GM03348 (cell line): ENCODE measurements around the gene POLD4.
A peak's percentile ranks its signal among the peaks of the same experiment; 100 is the strongest.

ENCODE experiments used
- DNase-seq: peaks from one replicate; pipeline ENCODE4 v3.0.0; 2012; ENCODE audit warnings: low spot score

POLD4 gene

DNA sequence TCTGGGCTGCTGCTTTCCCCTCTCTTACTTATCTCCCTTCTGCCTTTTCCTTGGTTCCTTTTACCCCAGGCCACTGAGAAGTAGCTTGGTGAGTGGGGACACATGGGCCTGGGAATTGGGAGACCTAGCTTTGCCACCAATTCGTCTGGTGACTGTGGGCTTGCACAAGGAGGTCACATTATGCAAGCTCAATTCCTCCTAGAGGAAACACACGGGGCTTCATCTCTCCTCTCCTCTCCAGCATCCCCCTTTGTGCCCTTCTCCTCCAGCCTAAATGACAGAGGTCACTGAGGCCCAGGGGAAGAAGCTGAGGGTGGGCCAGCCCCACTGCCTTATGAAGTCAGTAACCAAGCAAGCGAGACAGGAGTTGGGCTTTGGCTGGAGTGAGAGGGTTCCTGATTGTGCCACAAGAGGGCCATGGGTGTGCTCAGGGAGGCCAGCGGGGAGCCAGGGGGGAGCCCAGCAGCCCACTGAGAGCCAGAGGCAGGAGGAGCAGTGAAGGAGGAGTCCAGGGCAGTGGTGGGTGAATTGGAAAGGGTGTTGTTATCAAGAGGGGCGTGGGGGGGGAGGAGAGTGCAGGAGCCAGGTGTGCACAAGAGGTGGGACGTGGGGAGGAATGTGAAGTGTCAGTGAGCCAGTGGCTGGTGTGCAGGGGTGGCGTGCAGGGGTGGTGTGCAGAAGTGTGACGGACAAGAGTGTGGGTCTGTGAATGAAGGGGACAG lies 18.0 kb upstream of the POLD4 start:
- DNase-seq: peak; percentile 83

DNA sequence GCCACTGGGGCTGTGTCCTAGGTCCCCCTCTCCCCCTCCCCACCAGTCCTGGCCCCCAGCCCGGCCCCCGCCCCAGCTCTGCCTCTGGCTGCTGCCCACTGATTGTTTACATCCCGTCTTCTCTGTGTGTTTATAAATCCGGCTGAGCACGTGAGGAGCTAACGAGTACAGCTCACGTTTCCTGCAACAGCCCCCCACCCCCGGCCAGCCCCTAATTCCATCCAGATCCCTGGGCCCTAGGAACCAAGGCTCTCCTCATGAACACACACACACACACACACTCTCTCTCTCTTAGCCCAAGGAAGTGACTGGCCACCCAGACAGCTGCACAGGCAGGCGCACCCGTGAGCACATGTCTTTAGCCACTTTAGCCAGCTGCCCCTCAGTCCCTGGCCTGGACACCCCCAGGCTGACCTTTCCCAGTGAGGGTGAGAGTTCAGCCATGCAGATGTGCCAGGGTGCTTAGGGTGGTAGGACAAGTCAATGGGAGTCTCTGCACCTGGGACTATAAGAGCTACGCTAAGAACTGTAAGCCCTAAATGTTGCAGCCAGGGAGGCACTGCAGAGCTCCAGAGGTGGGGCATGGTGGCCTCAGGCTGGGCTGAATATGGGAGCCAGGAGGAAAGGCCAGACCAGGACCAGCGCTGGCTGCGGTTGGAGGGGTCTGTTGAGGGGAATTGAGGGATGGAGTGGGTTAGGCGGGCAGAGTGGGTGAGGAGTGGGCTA lies 17.2 kb upstream of the POLD4 start:
- no peak for DNase-seq

DNA sequence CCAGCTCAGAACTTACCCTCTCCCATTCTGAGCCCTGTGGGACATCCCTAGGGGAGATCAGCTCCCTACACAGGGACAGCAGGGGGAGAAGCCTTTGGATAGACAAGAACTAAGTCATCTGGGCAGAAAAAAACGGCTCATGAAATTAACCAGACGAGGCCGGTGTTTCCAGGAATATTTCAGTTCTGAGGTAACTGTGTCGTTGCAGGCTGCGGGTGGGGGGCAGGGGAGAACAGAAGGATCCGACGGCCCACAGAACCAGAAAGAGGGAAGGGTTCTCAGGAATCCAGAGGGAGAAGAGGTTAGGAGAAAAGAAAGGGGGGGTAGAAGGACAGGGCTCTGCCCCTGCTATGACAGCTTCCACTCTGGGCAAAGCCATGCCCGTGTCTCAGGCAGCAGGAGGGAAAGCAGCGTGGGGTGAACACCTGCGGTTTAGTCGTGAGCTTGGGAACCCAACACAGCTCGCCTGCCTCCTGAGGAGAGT lies 16.5 kb upstream of the POLD4 start:
- DNase-seq: no peak

DNA sequence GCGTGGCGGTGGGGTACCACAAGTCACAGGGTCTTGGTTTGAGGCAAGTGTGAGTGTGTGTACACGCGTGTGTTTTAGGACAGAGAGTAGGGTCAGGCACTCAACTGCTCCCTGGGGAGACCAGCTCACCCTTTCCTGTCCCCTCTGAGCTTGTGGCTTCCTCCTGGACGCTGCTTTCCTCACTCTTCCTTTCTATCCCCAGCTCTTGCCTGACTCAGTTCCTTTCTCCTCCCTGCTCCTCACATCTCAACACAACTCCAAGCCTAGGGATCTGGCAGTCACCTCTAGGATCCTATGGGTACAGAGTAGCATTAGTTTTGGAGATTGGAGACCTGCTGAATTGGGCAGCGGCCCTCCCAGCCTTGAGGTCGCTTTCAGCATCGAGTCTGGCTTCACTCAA lies 15.9 kb upstream of the POLD4 start:
- no peak for DNase-seq

DNA sequence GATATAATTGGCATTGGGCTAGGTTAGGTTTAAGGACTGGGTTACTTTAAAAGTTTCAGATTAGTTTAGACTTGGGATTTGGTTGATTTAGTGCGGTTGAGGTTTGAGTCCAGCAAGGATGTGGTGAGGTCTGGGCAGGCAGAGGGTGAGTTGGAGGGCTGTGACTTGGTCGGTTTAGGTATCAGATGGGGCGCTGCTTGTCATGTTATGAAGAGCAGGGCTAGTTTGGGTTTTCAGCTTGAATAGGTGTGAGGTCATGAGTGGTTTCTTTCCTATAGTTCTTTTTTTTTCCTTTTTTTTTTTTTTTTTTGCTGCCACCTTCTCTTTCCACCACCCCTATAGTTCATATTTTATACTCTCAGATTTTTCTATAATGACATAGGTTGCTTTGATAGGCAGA lies 15.3 kb upstream of the POLD4 start:
- no peak for DNase-seq

DNA sequence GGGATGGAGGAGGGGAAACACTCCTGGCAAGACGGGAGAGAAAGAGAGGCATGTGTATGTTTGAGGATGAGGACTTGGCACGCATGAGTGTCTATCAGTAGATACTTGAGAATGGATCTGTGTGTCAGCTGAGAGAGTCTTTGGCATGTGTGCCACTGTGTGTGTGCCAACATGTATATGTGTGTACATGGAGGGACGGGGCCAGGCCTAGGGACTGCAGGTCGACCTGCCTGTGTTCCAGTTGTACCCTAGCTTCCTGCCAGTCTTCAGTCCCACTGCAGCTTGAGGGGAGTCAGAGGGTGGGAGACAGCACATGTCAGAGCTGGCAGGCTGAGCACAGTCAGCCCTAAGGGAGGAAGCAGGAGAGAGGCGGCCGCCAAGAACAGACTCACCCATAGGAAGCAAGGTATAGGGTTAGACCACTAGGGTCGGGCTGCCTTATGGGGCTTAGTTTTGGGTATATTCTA lies 14.4 kb upstream of the POLD4 start:
- no peak for DNase-seq

DNA sequence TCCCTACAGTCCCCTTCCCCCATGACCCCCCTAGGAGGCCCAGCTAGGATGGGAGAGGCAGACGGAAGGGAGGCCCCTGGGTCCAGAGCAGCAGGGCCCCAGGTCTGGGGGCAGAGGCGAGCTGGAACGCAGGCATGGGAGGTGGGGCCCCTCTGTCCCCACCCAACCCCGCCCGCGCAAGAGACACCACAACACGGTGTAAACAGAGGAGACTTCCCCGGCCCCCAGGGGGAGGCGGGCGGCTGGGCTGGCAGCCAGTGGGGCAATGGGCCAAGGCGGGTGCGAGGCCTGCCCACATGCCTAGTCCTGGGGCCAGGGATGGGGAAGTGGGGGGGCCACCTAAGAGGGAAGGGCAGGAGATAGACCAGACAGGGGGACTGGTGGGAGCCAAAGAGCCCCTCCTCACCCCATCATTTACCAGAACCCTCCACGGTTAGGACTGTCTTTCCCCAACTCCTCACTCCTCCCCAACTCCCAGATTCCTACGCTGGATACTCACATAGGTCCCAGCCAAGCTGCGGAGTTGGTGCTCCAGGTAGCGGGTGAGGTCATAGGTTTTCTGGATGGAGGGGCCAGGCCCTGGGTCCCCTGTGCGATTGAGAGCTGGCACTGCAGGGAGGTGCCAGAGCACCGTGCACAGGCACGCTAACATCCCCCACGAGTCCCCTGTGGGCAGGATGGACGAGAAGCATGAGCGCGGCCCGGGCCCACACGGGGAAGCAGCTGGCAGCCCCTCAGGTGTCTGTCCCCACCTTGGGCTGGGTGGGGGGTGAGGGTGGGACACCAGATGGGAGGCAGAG lies 13.8 kb upstream of the POLD4 start:
- no peak for DNase-seq

DNA sequence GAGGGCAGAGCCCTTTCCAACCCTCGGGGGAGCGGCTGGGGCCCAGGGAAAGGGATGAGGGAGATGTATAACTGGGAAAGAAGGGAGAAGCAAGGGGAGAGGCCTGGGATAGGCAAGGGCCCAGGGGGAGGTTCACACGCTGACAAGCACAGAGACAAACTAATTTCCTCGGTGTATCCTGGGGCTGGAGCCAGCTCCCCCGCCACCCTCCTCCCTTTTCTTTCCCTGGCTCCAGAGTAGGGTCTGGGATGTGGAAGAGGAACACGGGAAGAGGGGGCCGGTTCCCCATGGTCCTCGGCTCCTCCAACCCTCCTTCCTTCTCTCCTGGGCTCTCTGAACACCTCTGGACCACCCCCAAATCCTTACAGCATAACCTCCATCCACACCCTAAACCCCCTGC lies 13.2 kb upstream of the POLD4 start:
- no peak for DNase-seq

DNA sequence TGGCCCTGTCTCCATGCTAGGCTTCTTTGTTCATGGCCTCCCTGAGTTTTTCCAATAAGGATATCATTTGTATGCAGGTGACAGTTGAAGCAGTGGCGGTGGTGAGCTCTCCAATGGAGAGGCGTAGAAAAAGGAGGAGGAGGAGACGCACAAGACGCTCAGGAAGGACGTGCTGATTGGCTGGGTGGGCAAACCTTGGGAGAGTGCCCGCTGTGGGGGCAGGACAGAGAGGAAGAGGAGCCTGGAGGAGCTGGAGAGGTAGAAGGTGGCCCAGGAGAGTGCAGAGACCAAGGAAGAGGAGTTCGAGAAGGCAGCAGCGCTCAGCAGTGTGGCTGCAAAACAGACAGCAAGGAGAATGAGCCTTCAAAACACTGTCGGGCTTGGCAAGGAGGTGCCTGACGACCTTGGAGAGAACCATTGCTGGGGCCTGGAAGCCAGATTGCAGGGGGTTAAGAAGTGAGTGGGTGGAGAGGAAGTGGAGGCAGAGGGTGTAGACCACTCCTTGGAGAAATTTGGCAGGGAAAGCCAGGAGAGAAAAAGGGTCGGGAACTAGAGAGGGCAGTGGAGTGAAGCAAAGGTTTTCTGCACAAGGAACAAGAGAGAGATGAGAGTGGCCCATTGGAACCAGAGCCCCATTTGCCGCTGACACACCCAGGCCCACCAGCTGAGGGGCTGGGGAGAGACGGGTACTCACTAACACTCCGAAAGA lies 12.5 kb upstream of the POLD4 start:
- DNase-seq: no peak

DNA sequence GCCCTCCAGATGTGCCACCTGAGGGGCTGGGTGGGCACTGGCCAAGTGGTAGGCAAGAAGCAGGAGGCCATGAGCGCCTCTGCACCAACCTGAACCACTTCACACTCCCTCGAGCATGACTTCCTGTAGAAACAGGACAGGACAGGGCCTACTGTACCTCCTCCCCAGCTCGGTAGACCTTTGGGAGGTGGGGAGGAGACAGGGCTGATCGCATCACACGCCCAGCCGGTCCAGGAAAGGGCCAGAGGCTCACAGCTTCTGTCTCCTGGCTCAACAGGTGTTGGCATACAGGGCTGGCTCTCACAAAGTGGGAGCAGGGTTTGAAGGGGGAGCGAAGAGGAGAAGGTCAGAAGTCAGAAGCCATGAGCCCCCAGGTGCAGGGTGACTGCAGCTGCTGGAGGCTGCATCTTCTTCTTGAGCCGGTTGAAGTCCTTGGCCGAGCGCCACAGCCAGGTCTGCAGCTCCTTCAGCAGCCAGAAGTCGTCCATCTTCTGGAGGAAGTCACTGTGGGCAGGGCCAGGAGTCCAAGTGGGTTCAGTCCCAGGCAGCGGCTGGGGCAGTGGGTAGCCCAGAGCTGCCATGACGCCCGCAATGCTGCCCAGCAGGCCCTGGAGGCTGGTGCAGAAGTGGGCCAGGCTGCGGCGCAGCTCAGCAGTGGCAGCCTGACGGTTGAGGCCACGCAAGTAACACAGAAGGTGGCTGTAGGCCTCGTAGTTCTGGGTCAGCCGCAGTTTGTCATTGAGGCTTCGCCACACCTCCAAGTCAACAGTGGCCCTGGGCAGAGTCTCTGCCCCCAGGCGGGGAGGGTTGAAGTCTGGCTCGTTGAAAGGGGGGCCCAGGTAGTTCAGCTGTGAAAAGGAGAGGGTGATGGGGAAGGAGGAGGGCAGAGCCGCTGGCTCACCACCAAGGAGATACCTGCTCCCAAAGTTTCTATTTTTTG lies 11.7 kb upstream of the POLD4 start:
- no peak for DNase-seq

DNA sequence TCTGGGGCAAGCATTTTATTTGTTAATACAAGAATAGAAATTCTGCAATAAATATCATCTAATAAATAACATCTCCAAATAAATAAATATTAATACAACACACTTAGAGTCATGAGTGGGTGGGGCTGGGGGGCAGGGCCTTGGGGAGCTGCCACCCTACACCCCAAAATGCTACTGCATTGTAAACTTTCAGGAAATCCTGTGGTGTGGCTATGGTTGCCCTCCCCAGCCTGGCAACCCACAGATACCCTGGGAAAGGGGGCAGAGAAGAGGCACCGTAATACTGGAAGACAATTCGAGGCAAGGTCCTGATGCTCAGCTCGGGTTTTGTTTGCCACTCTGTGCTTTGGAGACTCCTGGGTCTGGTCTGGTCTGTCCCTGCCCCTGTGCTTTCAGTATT lies 10.8 kb upstream of the POLD4 start:
- DNase-seq: no peak

DNA sequence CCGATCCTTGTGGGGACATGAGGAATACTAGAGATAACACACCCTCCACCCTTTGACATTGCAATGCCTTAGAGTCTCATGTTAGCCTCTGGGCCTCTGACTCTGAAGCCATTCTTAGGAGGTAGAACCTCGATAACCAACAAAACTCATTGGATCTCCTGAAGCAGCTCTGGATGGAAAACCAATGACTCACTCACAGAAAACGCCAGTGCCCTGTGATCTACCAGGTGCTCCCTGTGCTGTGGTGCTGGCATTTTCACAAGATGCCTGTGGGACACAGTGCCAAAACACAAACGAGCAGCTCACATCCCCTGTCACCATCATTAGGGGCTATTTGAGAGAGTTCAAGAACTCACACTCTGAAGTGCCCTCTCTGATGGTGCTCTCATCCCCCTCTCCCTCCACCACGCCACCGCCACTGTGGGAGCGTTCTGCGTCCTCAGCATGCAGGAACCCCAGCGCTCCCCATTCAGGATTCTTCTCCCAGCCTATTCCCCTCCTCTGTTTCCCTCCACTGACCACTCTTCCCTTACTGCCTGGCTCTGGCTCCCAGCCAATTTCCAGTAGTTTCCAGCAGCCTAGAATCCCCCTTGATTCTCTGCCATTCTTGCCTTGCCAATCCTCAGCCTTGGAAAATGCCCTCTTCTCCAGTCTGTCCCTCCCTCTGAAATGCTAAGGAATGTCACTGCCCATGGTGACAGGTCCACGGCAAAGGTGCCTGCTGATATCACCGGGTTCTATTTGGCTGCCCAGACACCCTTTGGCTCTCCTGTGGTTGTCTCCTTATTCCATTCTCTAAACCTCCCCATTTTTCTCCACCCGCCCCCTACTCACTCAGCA lies 4.7 kb upstream of the POLD4 start:
- peak; percentile 27 for DNase-seq

DNA sequence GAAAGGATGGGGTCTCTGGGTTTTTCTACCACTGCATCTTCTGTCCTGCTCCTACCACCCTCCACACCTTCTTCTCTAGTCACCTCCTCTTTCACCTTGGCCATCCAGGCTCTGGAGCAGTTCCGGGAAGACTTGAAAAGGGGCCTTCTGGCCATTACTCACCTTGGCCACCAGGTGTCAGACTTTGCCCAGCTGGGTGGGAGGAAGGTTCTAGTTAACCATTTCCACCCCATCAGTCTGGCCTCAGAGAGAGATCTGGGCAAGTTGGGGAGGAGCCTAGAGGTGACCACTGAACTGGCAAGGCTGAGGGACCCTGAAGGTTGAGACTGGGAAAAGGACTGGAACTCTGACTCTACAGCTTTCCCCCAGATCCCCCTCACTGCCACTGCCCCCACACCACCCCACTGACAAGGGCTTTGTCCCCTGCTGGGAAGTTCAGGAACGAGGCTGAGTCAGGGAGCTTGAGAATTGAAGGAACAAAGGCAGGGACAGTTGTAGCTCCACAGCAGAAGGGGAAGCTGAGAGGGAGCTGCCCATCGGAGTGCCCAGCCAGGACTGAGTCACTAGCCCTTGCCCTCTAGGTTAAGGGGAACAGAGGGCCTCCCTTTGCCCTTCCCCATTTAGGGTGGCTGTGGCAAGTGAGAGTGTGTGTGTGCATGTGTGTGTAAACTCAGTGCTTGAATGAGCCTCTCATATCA lies 3.7 kb upstream of the POLD4 start:
- DNase-seq: peak; percentile 79

DNA sequence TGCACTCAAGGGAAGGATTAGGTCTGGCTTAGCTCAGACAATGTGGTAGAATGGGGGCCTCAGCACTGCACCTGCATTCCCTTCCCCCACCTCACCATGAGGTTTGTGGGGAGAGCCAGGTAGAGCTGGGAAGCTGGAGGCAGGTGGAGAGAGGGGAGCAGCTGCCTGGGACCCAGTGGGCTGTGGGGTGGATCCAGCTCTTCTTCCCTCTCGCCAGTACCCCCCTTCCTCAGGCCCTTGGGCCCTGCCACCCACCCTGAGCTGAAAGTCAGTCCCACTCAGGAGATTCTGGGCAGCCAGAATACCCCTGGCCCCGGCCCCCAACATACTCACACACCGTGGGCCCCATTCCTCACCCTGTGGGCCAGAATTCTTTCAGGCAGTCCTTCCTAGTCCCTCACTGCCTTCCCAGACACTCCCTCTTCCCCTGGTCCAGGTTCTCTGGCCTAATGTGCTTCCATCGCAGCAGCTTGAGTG lies 3.1 kb upstream of the POLD4 start:
- no peak for DNase-seq

DNA sequence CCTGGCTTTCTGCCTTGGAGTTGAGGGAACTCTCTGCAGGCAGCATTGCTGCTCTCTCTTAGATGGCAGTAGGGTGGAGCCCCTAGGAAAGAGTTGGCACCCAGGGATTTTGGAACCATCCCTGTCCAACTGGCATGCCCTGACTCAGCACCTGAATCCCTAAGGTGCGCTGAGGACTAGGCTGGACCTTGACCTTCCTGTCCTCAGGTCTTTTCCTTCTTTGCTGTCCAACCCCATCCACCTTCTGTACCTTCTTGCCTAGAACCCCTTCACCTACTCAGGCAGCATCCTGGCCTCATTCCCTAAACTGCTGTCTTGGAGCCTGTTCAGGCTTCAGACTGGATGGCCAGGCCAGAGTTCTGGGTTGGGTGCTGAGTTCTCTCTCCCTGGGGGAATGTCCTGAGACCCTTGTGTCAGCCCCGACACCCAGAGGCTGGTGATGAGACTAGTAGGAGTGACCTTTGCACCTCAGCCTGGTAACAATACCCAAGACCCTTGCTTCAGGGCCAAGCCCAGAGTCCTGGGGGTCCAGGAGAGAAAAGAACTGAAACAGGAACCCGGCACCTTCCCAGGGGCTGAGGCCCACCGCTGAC lies 2.5 kb upstream of the POLD4 start:
- no peak for DNase-seq

DNA sequence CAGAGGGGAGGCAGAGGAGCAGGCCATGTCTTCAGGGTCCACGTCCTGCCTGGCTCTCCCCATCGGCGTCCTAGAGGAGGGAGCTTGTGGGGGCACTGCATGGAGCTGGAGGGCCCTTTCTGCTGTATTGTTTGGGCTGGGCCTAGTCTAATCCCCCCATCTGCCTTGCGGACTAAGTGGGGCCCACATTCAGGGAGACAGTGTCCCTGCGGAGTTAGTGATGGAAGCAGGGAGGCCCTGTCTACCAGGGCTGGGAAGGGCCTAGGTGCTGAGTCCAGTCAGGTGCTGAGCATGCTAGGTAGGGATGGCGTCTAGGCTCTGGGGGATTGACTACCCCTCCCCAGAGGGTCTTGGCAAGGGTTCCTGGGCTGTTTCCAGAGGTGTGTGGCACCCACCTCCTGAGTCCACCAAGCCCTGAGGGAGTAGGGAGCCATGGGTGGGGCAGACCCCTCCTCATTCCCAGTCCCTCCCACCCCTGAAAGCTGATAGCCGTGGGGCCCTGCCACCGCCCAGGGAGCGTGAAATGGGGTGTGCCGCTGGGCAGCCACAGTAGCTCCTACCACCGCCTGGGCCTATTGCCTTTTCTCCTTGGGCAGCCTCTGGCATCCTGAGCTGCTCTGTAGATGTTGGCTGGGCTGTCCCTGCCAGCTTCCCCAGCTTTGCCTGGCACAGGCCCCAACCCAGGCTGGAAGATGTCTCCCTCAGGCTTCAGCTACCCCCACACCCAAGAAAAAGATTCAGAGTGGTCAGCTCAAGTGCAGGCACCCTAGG lies 1.9 kb upstream of the POLD4 start:
- DNase-seq: no peak

DNA sequence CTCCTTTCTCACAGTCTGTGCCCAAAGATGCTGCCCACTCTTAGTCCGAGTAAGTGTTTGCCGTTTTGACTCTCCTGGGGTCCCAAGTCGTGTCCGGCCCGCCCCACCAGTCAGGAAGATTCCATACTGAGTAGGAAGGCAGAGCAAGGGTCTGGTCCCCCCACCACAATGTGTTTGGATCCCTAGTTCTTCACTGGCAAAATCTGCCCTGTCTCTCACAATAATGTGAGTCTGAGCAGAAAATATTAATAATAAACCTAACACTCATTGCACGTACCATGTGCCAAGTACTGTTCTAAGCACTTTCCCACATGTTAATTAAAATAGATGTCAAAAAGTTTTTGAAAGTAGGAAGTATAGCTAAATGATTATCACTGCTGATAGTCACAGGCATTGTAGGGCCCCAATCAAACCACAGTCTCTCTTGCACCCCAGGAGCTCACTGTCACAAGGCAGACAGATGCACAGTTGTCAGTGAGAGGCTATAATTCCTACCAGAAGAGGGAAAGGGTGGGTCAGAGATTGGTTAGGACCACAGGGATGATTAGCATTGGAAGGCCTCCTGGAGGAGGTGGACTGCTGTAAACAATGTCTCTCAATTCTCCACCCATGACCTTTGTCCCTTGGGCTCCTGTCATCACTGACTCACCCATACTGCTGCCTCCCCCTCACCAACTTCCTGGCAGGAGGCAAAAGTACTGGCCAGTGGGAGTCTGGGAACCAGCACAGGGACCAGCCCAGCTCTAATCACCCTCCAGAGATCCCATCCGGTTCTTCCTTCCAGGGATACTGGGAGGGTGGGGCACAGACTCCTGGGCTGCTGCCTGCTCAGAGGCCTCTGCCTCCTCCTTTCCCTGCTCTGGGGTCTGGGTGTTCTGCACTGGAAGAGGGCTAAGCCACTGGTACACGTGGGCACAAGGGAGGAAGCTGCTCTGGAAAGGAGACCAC lies 1.0 kb upstream of the POLD4 start:
- peak; percentile 91 for DNase-seq
